ENCODE data around the gene LHX5. TPM values are rescaled to one million over a fixed set of nuclear protein-coding genes. Genes with fewer than 3 reads are reported as not detected.

The LHX5 gene
- total RNA-seq, 1 experiment from 2014 or later = 1.9 TPM

GRCh38 chr12:113485330-113485729 is 13.7 kb upstream of the LHX5 start:
- Mint-ChIP-seq H3K36me3 (ENCODE audit: insufficient read depth in 1 of 3, low read depth in 3 of 3) (peaks cover 0 to 8% (median 0%) of the 10 kb centered on the region in 3 experiments; a peak in 1 of 7 replicates), H3K4me1 (peaks cover 49 to 62% of the 10 kb centered on the region in 2 experiments), H3K4me3 (no peak overlapping the region; a peak in 2 of 5 replicates), H3K27me3 (ENCODE audit: low read depth) (peaks cover 97% of the 10 kb centered on the region), H3K9me3 (no peaks in the 10 kb centered on the region; a peak in 2 of 5 replicates), H3K27ac (no peak overlapping the region)
- no peak overlapping the region for H3K27ac ChIP-seq (ENCODE audit: insufficient read length, low read depth, low read length)
- peak; percentile 89 for DNase-seq
- H2BK5ac ChIP-seq (ENCODE audit: insufficient read length, low read length) = no peak overlapping the region
- no peak overlapping the region for H4K5ac ChIP-seq (ENCODE audit: insufficient read length, low read depth, low read length)
- H3T11ph ChIP-seq (ENCODE audit: low read length) = no peak overlapping the region
- H4K91ac ChIP-seq (ENCODE audit: insufficient read length, low read depth, low read length) = no peak overlapping the region
- no CpG with 5 or more reads among the region's 2 CpGs for WGBS (ENCODE audit: extremely low coverage, insufficient read length, low lambda C conversion rate)
- H3K23ac ChIP-seq (ENCODE audit: insufficient read length, low read depth, low read length) = no peak overlapping the region
- no peaks in the 10 kb centered on the region for H3K23me2 ChIP-seq (ENCODE audit: insufficient read length, low read depth, low read length, poor library complexity, severe bottlenecking)
- no peaks in the 10 kb centered on the region for H3K79me1 ChIP-seq (ENCODE audit: insufficient read depth, low read depth, low read length, poor library complexity, severe bottlenecking)
- H3K4me2 ChIP-seq (ENCODE audit: insufficient read depth, insufficient read length, low read length) = no peak overlapping the region
- no peak overlapping the region for H2BK12ac ChIP-seq (ENCODE audit: insufficient read length, low read depth, low read length)
- H2AK5ac ChIP-seq (ENCODE audit: insufficient read length, low read length) = no peak overlapping the region
- H3K56ac ChIP-seq (ENCODE audit: insufficient read length, low read depth, low read length) = no peak overlapping the region
- H2AFZ ChIP-seq (ENCODE audit: low read length) = no peak overlapping the region
- no peaks in the 10 kb centered on the region for H3K9me3 ChIP-seq (ENCODE audit: control insufficient read depth, low read depth, low read length)
- H3K18ac ChIP-seq (ENCODE audit: insufficient read length, low read depth, low read length) = no peak overlapping the region
- H3K14ac ChIP-seq (ENCODE audit: insufficient read depth, low read length) = no peak overlapping the region
- no peak overlapping the region for H3K9ac ChIP-seq (ENCODE audit: extremely low read depth, insufficient read length, low read length)
- H3K79me2 ChIP-seq (ENCODE audit: insufficient read depth, low read length) = no peaks in the 10 kb centered on the region
- no peak overlapping the region for H2BK20ac ChIP-seq (ENCODE audit: low read depth, low read length, poor library complexity, severe bottlenecking)
- H3K4me1 ChIP-seq (ENCODE audit: insufficient read depth, low read length) = peaks cover 4% of the 10 kb centered on the region; the same call in 1 of the 2 replicates
- H4K20me1 ChIP-seq (ENCODE audit: control insufficient read depth, insufficient read depth, insufficient read length) = no peaks in the 10 kb centered on the region
- H3K27me3 ChIP-seq (ENCODE audit: insufficient read depth, low read length) = peaks cover 15% of the 10 kb centered on the region; the same call in 1 of the 2 replicates
- H2BK120ac ChIP-seq (ENCODE audit: low read depth, low read length, poor library complexity, severe bottlenecking) = no peak overlapping the region
- H4K8ac ChIP-seq (replicated peaks; ENCODE audit: insufficient read length, low read depth, low read length) = no peak overlapping the region
- H2BK15ac ChIP-seq (ENCODE audit: low read depth, low read length) = no peak overlapping the region
- TF ChIP-seq CTCF (conservative IDR thresholded peaks at IDR 0.05) = no peak
- no peak overlapping the region for H3K4ac ChIP-seq (ENCODE audit: low read depth, low read length)
